ENCODE measurements around the gene AOPEP. TPM values are rescaled to one million over a fixed set of nuclear protein-coding genes. Genes with fewer than 3 reads are reported as not detected.

AOPEP gene
- polyA plus RNA-seq, 1 experiment = 40.0 TPM

GRCh38 chr9:95027914-95028852 lies 301.7 kb downstream of the AOPEP start:
- TF ChIP-seq CTCF (IDR thresholded peaks at IDR 0.05; ENCODE audit: low read depth, low read length) = no peak
- CTCF ChIA-PET = interaction anchor here (0.5 kb wide), 1 partner anchor 1190 kb away, joined by 7 read pairs; no protein-coding TSS in a partner anchor
- Histone ChIP-seq H3K4me3 (ENCODE audit: low read depth, low read length) (no peak overlapping the region), H3K27ac (ENCODE audit: low read depth, low read length) (no peak overlapping the region), H3K27me3 (ENCODE audit: control insufficient read depth, insufficient read depth, low read length) (no peaks in the 10 kb centered on the region), H3K9me3 (ENCODE audit: control insufficient read depth, insufficient read depth, low read length) (no peaks in the 10 kb centered on the region)
- DNase-seq (ENCODE audit: low read depth, low spot score) = no peak
- POLR2A ChIA-PET = interaction anchor here (0.5 to 2.1 kb wide), 3 partner anchors 10 to 28 kb away, joined by 3 to 6 read pairs (median 4); no protein-coding TSS in a partner anchor

- no peak for DNase-seq (ENCODE audit: low read depth, low spot score)
- ChIA-PET POLR2A (interaction anchor here (2.1 kb wide), 1 partner anchor 12 kb away, joined by 6 read pairs; no protein-coding TSS in a partner anchor), CTCF (no interaction called here)
- no peaks in the 10 kb centered on the region for H3K27me3 ChIP-seq (ENCODE audit: control insufficient read depth, insufficient read depth, low read length)
- no peak overlapping the region for H3K4me3 ChIP-seq (ENCODE audit: low read depth, low read length)
- no peak for TF ChIP-seq CTCF (IDR thresholded peaks at IDR 0.05; ENCODE audit: low read depth, low read length)
- no peak overlapping the region for H3K27ac ChIP-seq (ENCODE audit: low read depth, low read length)
- no peaks in the 10 kb centered on the region for H3K9me3 ChIP-seq (ENCODE audit: control insufficient read depth, insufficient read depth, low read length)
Observed at GRCh38 chr9:95028853-95029219, 302.3 kb downstream of the AOPEP start.

DNA sequence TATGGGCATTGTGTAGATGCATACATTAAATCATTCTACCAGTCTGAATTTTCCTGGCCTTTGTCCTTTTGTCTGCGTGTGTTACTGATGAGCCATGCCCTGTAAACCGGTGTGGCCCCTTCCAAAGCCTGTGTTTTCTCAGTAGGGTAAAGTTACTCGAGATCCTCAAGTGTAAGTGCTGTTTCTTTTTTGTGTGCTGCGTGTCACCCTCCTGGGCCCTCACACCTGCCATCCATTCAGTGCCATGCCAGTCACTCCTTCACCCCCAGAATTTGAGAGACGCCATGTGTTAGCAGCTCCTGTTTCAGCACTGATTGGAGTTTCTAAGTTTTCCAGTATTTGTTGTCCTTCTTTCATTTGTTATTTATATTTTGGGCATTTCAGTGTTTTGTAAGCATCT lies 302.8 kb downstream of the AOPEP start:
- H3K9me3 ChIP-seq (ENCODE audit: control insufficient read depth, insufficient read depth, low read length) = no peaks in the 10 kb centered on the region
- POLR2A ChIA-PET = interaction anchor here (2.1 kb wide), 1 partner anchor 12 kb away, joined by 6 read pairs; no protein-coding TSS in a partner anchor
- no peak for TF ChIP-seq CTCF (IDR thresholded peaks at IDR 0.05; ENCODE audit: low read depth, low read length)
- no peak overlapping the region for H3K27ac ChIP-seq (ENCODE audit: low read depth, low read length)
- H3K27me3 ChIP-seq (ENCODE audit: control insufficient read depth, insufficient read depth, low read length) = no peaks in the 10 kb centered on the region
- CTCF ChIA-PET = no interaction called here
- H3K4me3 ChIP-seq (ENCODE audit: low read depth, low read length) = no peak overlapping the region
- DNase-seq (ENCODE audit: low read depth, low spot score) = no peak

DNA sequence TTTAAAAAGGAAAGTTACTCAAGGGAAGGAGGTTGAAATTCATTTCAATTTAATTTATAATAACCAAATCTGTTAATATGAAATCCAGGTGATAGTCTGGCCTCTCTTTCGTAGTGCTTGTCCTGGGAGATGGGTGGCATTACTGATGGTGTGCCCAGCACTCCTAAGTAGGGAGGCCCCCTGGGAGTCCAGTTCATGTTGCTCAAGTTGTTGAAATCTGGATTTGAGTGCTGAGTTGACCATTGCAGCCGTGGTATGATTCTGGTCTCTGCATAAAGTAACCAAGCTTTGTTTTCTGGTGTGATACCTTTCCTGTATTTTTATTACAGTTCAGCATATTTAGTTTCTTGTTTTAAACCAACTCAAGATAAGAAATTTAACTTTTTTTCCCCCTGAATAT lies 303.2 kb downstream of the AOPEP start:
- Histone ChIP-seq H3K4me3 (ENCODE audit: low read depth, low read length) (no peak overlapping the region), H3K27me3 (ENCODE audit: control insufficient read depth, insufficient read depth, low read length) (no peaks in the 10 kb centered on the region), H3K27ac (ENCODE audit: low read depth, low read length) (no peak overlapping the region), H3K9me3 (ENCODE audit: control insufficient read depth, insufficient read depth, low read length) (no peaks in the 10 kb centered on the region)
- ChIA-PET POLR2A (interaction anchor here (2.1 kb wide), 1 partner anchor 13 kb away, joined by 6 read pairs; no protein-coding TSS in a partner anchor), CTCF (no interaction called here)
- no peak for TF ChIP-seq CTCF (IDR thresholded peaks at IDR 0.05; ENCODE audit: low read depth, low read length)
- no peak for DNase-seq (ENCODE audit: low read depth, low spot score)

DNA sequence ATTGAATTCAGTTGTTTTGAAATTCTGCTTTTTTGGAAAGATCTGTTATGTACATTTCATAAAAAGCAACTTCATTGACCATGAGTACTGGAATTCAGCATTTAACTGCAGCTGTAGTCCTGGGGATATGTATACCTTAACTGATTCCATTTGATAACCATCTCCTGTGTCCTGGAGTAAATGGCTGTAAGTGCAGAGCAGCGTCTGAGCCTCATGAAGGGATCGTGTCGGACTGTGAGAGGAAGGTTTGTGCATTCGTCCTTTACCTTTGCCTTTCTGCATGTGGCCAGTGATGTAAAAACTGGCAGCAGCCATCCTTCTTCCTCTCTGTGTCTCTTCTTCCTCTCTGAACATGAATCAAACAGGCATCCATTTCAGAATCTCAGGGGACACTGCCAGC lies 303.8 kb downstream of the AOPEP start:
- no peak for DNase-seq (ENCODE audit: low read depth, low spot score)
- Histone ChIP-seq H3K9me3 (ENCODE audit: control insufficient read depth, insufficient read depth, low read length) (no peaks in the 10 kb centered on the region), H3K4me3 (ENCODE audit: low read depth, low read length) (no peak overlapping the region), H3K27me3 (ENCODE audit: control insufficient read depth, insufficient read depth, low read length) (no peaks in the 10 kb centered on the region), H3K27ac (ENCODE audit: low read depth, low read length) (no peak overlapping the region)
- POLR2A ChIA-PET = no interaction called here
- CTCF ChIA-PET = interaction anchor here (1.9 kb wide), 1 partner anchor 349 kb away, joined by 5 read pairs; no protein-coding TSS in a partner anchor
- TF ChIP-seq CTCF (IDR thresholded peaks at IDR 0.05; ENCODE audit: low read depth, low read length) = no peak
